Brain microvascular endothelial cell (primary cell): ENCODE results near the gene PPP1R13B.

Experiments
- DNase-seq: peaks from one replicate; pipeline ENCODE4 v3.0.0-alpha.2; 2020
- H3K27ac ChIP-seq: fragments of 250-450 bp; sonication (Bioruptor Pico); 2 replicates; pipeline ENCODE4 v1.5.1; 2020; ENCODE audit warnings: mild to moderate bottlenecking, moderate library complexity
- H3K27me3 ChIP-seq: fragments of 250-450 bp; sonication (Bioruptor Pico); replicated peaks from 2 replicates; pipeline ENCODE4 v1.5.1; 2020; ENCODE audit warnings: mild to moderate bottlenecking
- H3K36me3 ChIP-seq: fragments of 250-450 bp; sonication (Bioruptor Pico); replicated peaks from 2 replicates; pipeline ENCODE4 v1.5.1; 2020; ENCODE audit warnings: mild to moderate bottlenecking
- H3K4me3 ChIP-seq: 2 replicates; pipeline ENCODE4 v1.5.1; 2011; ENCODE audit warnings: low read depth, mild to moderate bottlenecking, control low read depth, low read length, moderate library complexity
- CTCF ChIP-seq: IDR thresholded peaks from 2 replicates; pipeline ENCODE4 v1.5.1; 2011; ENCODE audit warnings: low read depth, mild to moderate bottlenecking, moderate library complexity, low read length, control low read depth, inconsistent platforms; ENCODE audit errors: missing control alignments
- in situ Hi-C: cut with HindIII; loops from 2 replicates; pipeline ENCODE4 v1.10.0; 2017; ENCODE audit warnings: low sequenced_read_pairs, low pct_ligation_motif_present

PPP1R13B gene

DNA sequence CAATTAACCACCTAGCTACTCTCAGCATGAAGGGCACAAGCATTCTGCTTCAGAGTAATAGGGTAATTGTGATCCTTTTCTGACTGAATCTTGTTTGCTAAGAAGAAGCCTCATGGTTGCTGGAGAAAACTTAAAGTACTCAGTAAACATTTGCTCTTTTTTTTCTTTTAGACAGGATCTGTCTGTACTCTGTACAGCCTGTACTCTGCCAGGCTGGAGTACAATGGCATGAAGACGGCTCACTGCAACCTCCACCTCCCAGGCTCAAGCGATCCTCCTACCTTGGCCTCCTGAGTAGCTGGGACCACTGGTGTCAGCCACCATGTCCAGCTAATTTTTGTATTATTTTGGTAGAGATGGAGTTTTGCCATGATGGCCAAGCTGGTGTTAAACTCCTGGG lies 12.4 kb downstream of the PPP1R13B start:
- in situ Hi-C loops, result no loop called here
- no peaks in the 10 kb centered on the region for H3K27me3 ChIP-seq
- H3K27ac ChIP-seq, result no peak overlapping the region
- no peaks in the 10 kb centered on the region for H3K36me3 ChIP-seq
- no peak for DNase-seq
- no peak for TF ChIP-seq CTCF
- no peak overlapping the region for H3K4me3 ChIP-seq

DNA sequence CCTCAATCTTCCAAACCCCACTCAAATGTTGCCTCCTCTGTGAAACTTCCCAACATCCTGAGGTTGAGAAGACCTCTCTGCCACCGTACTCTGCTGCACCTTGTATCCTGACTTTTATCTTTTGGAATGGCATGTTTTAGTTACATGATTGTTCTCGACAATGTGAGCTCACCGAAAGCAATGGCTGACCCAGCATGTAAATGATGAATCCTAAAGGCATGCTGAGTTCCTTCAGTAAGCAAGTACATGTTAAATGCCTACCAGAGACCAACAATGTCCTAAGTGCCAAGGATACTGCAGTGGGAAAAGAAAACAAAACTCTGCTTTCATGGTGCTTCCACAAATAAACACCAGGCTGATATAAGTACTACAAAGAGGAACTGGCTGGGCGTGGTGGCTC lies 13.7 kb downstream of the PPP1R13B start:
- in situ Hi-C loops, result no loop called here
- no peaks in the 10 kb centered on the region for H3K36me3 ChIP-seq
- no peaks in the 10 kb centered on the region for H3K27me3 ChIP-seq
- DNase-seq, result no peak
- H3K4me3 ChIP-seq, result no peak overlapping the region
- no peak overlapping the region for H3K27ac ChIP-seq
- TF ChIP-seq CTCF, result no peak

DNA sequence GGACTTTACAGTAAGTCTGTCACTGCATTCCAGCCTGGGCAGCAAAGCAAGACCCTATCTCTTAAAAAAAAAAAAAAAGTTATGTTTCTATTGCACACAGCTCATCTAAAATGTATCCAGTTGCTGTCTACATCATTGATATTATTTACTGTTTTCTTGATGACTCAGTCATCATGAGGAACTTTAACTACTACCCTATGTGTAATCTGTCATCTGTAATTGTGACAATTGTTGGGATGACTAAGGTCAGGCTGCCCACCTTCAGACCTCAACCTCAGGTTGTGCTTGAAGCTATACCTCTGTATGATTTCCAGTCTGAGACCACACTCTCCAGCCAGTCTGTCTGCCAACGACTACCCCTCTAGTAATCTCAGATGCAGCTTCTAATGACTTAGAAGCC lies 15.3 kb downstream of the PPP1R13B start:
- TF ChIP-seq CTCF, result no peak
- no peak overlapping the region for H3K4me3 ChIP-seq
- in situ Hi-C loops, result no loop called here
- no peak overlapping the region for H3K27ac ChIP-seq
- H3K36me3 ChIP-seq, result no peaks in the 10 kb centered on the region
- H3K27me3 ChIP-seq, result no peaks in the 10 kb centered on the region
- no peak for DNase-seq

GRCh38 chr14:103830511-103831270 lies 16.7 kb downstream of the PPP1R13B start:
- no peak for DNase-seq
- Histone ChIP-seq H3K36me3 (no peaks in the 10 kb centered on the region), H3K27ac (no peak overlapping the region), H3K4me3 (no peak overlapping the region), H3K27me3 (no peaks in the 10 kb centered on the region)
- in situ Hi-C loops, result no loop called here
- no peak for TF ChIP-seq CTCF

DNA sequence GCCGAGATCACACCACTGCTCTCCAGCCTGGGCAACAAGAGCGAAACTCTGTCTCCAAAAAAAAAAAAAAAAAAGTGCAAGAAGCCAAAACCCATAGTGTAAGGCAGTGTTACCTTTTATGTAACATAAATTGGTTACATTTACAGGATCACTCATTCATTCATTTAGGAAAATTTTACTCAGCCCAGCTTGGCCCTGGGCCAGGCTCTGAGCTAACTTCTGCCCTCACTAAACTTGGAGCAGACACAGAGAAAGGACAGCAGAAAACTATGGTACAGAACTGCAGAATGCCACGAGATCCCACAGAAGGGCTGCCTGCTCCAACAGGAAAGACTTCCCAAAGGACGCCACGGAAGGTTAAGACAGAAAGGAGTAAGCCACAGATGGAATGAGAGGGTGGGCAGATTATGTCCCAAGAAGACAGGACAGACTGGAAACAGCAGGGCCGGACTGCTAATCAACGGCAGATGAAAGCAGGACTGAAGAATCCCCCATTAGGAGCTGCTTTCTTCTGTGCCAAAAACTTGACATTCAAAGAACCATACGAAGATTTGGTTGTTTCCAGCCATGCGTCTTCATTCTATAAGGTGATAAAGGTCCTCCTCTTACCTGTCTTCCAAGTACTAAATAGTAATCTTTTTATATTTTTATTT lies 18.9 kb downstream of the PPP1R13B start:
- Histone ChIP-seq H3K27ac (no peak overlapping the region), H3K36me3 (no peaks in the 10 kb centered on the region), H3K4me3 (no peak overlapping the region), H3K27me3 (no peaks in the 10 kb centered on the region)
- no peak for DNase-seq
- in situ Hi-C loops, result no loop called here
- TF ChIP-seq CTCF, result no peak
